WTC11 (cell line): ENCODE measurements around the gene ABHD13. TPM values are rescaled to one million over a fixed set of nuclear protein-coding genes. Genes with fewer than 3 reads are reported as not detected.

Source experiments
- ATAC-seq: fragments of 200-7000 bp; cut with Tn5 transposase; 2 replicates; pipeline ENCODE4 v1.10.0; 2021; ENCODE audit warnings: mild to moderate bottlenecking, moderate library complexity
- CTCF ChIA-PET: fragments of 300-600 bp; sonication (Branson Sonifier 250); formaldehyde crosslinking; loops from one replicate; lab custom pipeline; 2021; ENCODE audit warnings: antibody characterized with exemption; lab: Charles Lee
- POLR2A ChIA-PET: fragments of 350-600 bp; sonication (Branson Sonifier 250); formaldehyde crosslinking; loops from one replicate; lab custom pipeline; 2021; ENCODE audit warnings: antibody characterized with exemption; lab: Charles Lee
- DNase-seq: peaks from one replicate; pipeline ENCODE4 v3.0.0; 2021; ENCODE audit warnings: low spot score
- H3K27ac Mint-ChIP-seq: 2 replicates; pipeline ENCODE4 v1.8.0; 2021; ENCODE audit warnings: mixed read lengths
- H3K27me3 Mint-ChIP-seq: 2 replicates; pipeline ENCODE4 v1.8.0; 2021; ENCODE audit warnings: low read depth, mild to moderate bottlenecking, moderate library complexity, mixed read lengths
- H3K36me3 Mint-ChIP-seq: 2 replicates; pipeline ENCODE4 v1.8.0; 2021; ENCODE audit warnings: mixed read lengths
- H3K4me1 Mint-ChIP-seq: 2 replicates; pipeline ENCODE4 v1.8.0; 2022; ENCODE audit warnings: mixed read lengths
- H3K4me3 Mint-ChIP-seq: 2 replicates; pipeline ENCODE4 v1.8.0; 2021; ENCODE audit warnings: mild to moderate bottlenecking, moderate library complexity, mixed read lengths
- H3K9me3 Mint-ChIP-seq: 2 replicates; pipeline ENCODE4 v1.8.0; 2021; ENCODE audit warnings: mixed read lengths
- ATF6 ChIP-seq: sonication (generic); formaldehyde crosslinking; IDR thresholded peaks from 2 replicates; pipeline ENCODE4 v1.8.1; 2023; ENCODE audit warnings: mild to moderate bottlenecking, missing genetic modification reagents
- ELF4 ChIP-seq: sonication (generic); formaldehyde crosslinking; IDR thresholded peaks from 2 replicates; pipeline ENCODE4 v1.8.1; 2022; ENCODE audit warnings: low read depth, mild to moderate bottlenecking, moderate library complexity, missing genetic modification reagents
- GABPB1 ChIP-seq: sonication (generic); formaldehyde crosslinking; IDR thresholded peaks from 2 replicates; pipeline ENCODE4 v1.8.1; 2023; ENCODE audit warnings: mild to moderate bottlenecking, missing genetic modification reagents
- JUN ChIP-seq: sonication (generic); formaldehyde crosslinking; IDR thresholded peaks from 2 replicates; pipeline ENCODE4 v1.8.0; 2023; ENCODE audit warnings: mild to moderate bottlenecking, missing genetic modification reagents
- MLX ChIP-seq: sonication (generic); formaldehyde crosslinking; IDR thresholded peaks from 2 replicates; pipeline ENCODE4 v1.8.1; 2023; ENCODE audit warnings: mild to moderate bottlenecking, missing genetic modification reagents, moderate library complexity
- MXD4 ChIP-seq: fragments of 250-450 bp; sonication (Bioruptor Pico); IDR thresholded peaks from 2 replicates; pipeline ENCODE4 v1.8.0; 2021; ENCODE audit warnings: mild to moderate bottlenecking, moderate library complexity, borderline replicate concordance
- MYBL2 ChIP-seq: sonication (generic); formaldehyde crosslinking; IDR thresholded peaks from 2 replicates; pipeline ENCODE4 v1.8.1; 2023; ENCODE audit warnings: mild to moderate bottlenecking, moderate library complexity, missing genetic modification reagents
- NFE2L1 ChIP-seq: sonication (generic); formaldehyde crosslinking; IDR thresholded peaks from 2 replicates; pipeline ENCODE4 v1.8.1; 2023; ENCODE audit warnings: missing genetic modification reagents
- RORB ChIP-seq: fragments of 250-450 bp; sonication (Bioruptor Pico); IDR thresholded peaks from 2 replicates; pipeline ENCODE4 v1.9.0; 2021; ENCODE audit warnings: mild to moderate bottlenecking
- STAT6 ChIP-seq: sonication (generic); formaldehyde crosslinking; conservative IDR thresholded peaks from 2 replicates; pipeline ENCODE4 v1.8.1; 2023; ENCODE audit warnings: mild to moderate bottlenecking, low read depth, missing genetic modification reagents, moderate library complexity
- TP53 ChIP-seq: sonication (generic); formaldehyde crosslinking; IDR thresholded peaks from 2 replicates; pipeline ENCODE4 v1.8.1; 2023; ENCODE audit warnings: mild to moderate bottlenecking, missing genetic modification reagents
- ZNF219 ChIP-seq: sonication (generic); formaldehyde crosslinking; IDR thresholded peaks from 2 replicates; pipeline ENCODE4 v1.8.0; 2023; ENCODE audit warnings: missing genetic modification reagents, mild to moderate bottlenecking, borderline replicate concordance
- ZNF423 ChIP-seq: fragments of 250-450 bp; sonication (Bioruptor Pico); IDR thresholded peaks from 2 replicates; pipeline ENCODE4 v2.1.2; 2022; ENCODE audit warnings: mild to moderate bottlenecking, moderate library complexity
- ZNF425 ChIP-seq: fragments of 250-450 bp; sonication (Bioruptor Pico); conservative IDR thresholded peaks from 2 replicates; pipeline ENCODE4 v1.9.0; 2021; ENCODE audit warnings: mild to moderate bottlenecking
- total RNA-seq: library from RNA; stranded (reverse); gene quantifications from 3 replicates; pipeline ENCODE4 v1.2.3, GENCODE V29; 2021
- TF ChIP-seq, protein P1 (sequence below): sonication (generic); formaldehyde crosslinking; IDR thresholded peaks from 2 replicates; pipeline ENCODE4 v1.8.0; 2022; ENCODE audit warnings: mild to moderate bottlenecking, missing genetic modification reagents
- TF ChIP-seq, protein P2 (sequence below): sonication (generic); formaldehyde crosslinking; IDR thresholded peaks from 2 replicates; pipeline ENCODE4 v1.8.1; 2022; ENCODE audit warnings: missing genetic modification reagents, borderline replicate concordance
- TF ChIP-seq, protein P3 (sequence below): sonication (generic); formaldehyde crosslinking; IDR thresholded peaks from 2 replicates; pipeline ENCODE4 v1.8.0; 2023; ENCODE audit warnings: missing genetic modification reagents, mild to moderate bottlenecking, borderline replicate concordance
- TF ChIP-seq, protein P4 (sequence below): sonication (generic); formaldehyde crosslinking; IDR thresholded peaks from 2 replicates; pipeline ENCODE4 v1.8.1; 2022; ENCODE audit warnings: low read depth, mild to moderate bottlenecking, moderate library complexity, missing genetic modification reagents, borderline replicate concordance

Gene ABHD13
- total RNA-seq, 1 experiment from 2014 or later: 5.4 TPM

- Mint-ChIP-seq H3K27ac (no peak overlapping the region), H3K9me3 (peaks cover 11% of the 10 kb centered on the region), H3K36me3 (no peaks in the 10 kb centered on the region), H3K27me3 (no peaks in the 10 kb centered on the region), H3K4me1 (peaks cover 10% of the 10 kb centered on the region), H3K4me3 (no peak overlapping the region)
- ATAC-seq: no peak
- POLR2A ChIA-PET: no interaction called here
- TF ChIP-seq, protein P1, sequence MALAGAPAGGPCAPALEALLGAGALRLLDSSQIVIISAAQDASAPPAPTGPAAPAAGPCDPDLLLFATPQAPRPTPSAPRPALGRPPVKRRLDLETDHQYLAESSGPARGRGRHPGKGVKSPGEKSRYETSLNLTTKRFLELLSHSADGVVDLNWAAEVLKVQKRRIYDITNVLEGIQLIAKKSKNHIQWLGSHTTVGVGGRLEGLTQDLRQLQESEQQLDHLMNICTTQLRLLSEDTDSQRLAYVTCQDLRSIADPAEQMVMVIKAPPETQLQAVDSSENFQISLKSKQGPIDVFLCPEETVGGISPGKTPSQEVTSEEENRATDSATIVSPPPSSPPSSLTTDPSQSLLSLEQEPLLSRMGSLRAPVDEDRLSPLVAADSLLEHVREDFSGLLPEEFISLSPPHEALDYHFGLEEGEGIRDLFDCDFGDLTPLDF: no peak
- TF ChIP-seq ELF4: no peak
- TF ChIP-seq MYBL2 (CRISPR knock-in tag): no peak
- no peak for TF ChIP-seq ZNF423 (CRISPR knock-in tag)
- TF ChIP-seq JUN (CRISPR knock-in tag): no peak
- TF ChIP-seq, protein P2, sequence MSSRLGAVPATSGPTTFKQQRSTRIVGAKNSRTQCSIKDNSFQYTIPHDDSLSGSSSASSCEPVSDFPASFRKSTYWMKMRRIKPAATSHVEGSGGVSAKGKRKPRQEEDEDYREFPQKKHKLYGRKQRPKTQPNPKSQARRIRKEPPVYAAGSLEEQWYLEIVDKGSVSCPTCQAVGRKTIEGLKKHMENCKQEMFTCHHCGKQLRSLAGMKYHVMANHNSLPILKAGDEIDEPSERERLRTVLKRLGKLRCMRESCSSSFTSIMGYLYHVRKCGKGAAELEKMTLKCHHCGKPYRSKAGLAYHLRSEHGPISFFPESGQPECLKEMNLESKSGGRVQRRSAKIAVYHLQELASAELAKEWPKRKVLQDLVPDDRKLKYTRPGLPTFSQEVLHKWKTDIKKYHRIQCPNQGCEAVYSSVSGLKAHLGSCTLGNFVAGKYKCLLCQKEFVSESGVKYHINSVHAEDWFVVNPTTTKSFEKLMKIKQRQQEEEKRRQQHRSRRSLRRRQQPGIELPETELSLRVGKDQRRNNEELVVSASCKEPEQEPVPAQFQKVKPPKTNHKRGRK (CRISPR knock-in tag): no peak
- TF ChIP-seq MLX (CRISPR knock-in tag): no peak
- TF ChIP-seq TP53 (CRISPR knock-in tag): no peak
- no peak for DNase-seq
- CTCF ChIA-PET: no interaction called here
These were observed 63.7 kb downstream of the ABHD13 start for GRCh38 chr13:108281901-108282300.

- peaks cover 10% of the 10 kb centered on the region for H3K4me1 Mint-ChIP-seq
- H3K27ac Mint-ChIP-seq: no peak overlapping the region
- CTCF ChIA-PET: no interaction called here
- H3K27me3 Mint-ChIP-seq: no peaks in the 10 kb centered on the region
- peaks cover 7% of the 10 kb centered on the region for H3K9me3 Mint-ChIP-seq
- H3K4me3 Mint-ChIP-seq: no peak overlapping the region
- no peaks in the 10 kb centered on the region for H3K36me3 Mint-ChIP-seq
- POLR2A ChIA-PET: no interaction called here
- no peak for DNase-seq
- ATAC-seq: no peak
- TF ChIP-seq STAT6 (no peak), MXD4 (no peak), RORB (CRISPR knock-in tag) (no peak), ZNF219 (CRISPR knock-in tag) (no peak), ZNF425 (CRISPR knock-in tag) (no peak), ZNF423 (CRISPR knock-in tag) (no peak), NFE2L1 (CRISPR knock-in tag) (no peak), GABPB1 (CRISPR knock-in tag) (no peak), ATF6 (CRISPR knock-in tag) (no peak), MYBL2 (CRISPR knock-in tag) (no peak)
- TF ChIP-seq, protein P3, sequence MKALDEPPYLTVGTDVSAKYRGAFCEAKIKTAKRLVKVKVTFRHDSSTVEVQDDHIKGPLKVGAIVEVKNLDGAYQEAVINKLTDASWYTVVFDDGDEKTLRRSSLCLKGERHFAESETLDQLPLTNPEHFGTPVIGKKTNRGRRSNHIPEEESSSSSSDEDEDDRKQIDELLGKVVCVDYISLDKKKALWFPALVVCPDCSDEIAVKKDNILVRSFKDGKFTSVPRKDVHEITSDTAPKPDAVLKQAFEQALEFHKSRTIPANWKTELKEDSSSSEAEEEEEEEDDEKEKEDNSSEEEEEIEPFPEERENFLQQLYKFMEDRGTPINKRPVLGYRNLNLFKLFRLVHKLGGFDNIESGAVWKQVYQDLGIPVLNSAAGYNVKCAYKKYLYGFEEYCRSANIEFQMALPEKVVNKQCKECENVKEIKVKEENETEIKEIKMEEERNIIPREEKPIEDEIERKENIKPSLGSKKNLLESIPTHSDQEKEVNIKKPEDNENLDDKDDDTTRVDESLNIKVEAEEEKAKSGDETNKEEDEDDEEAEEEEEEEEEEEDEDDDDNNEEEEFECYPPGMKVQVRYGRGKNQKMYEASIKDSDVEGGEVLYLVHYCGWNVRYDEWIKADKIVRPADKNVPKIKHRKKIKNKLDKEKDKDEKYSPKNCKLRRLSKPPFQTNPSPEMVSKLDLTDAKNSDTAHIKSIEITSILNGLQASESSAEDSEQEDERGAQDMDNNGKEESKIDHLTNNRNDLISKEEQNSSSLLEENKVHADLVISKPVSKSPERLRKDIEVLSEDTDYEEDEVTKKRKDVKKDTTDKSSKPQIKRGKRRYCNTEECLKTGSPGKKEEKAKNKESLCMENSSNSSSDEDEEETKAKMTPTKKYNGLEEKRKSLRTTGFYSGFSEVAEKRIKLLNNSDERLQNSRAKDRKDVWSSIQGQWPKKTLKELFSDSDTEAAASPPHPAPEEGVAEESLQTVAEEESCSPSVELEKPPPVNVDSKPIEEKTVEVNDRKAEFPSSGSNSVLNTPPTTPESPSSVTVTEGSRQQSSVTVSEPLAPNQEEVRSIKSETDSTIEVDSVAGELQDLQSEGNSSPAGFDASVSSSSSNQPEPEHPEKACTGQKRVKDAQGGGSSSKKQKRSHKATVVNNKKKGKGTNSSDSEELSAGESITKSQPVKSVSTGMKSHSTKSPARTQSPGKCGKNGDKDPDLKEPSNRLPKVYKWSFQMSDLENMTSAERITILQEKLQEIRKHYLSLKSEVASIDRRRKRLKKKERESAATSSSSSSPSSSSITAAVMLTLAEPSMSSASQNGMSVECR (CRISPR knock-in tag): no peak
- TF ChIP-seq, protein P4, sequence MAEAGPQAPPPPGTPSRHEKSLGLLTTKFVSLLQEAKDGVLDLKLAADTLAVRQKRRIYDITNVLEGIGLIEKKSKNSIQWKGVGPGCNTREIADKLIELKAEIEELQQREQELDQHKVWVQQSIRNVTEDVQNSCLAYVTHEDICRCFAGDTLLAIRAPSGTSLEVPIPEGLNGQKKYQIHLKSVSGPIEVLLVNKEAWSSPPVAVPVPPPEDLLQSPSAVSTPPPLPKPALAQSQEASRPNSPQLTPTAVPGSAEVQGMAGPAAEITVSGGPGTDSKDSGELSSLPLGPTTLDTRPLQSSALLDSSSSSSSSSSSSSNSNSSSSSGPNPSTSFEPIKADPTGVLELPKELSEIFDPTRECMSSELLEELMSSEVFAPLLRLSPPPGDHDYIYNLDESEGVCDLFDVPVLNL: no peak
These were observed 64.9 kb downstream of the ABHD13 start for GRCh38 chr13:108283110-108283509.
